ENCODE measurements around the gene SLC26A6.

SLC26A6 gene

GRCh38 chr3:48678056-48678455 lies 42.8 kb upstream of the SLC26A6 start:
- no peak for FAIRE-seq
- no peak for DNase-seq (ENCODE audit: insufficient read length, low spot score)
- TF ChIP-seq SPI1 (IDR thresholded peaks at IDR 0.05; ENCODE audit: low read depth, low read length) (no peak), POU2F2 (IDR thresholded peaks at IDR 0.05; ENCODE audit: low read depth, low read length) (no peak), POLR2AphosphoS5 (IDR thresholded peaks at IDR 0.05; ENCODE audit: low read depth, low read length) (no peak), TAF1 (IDR thresholded peaks at IDR 0.05; ENCODE audit: low read depth, low read length) (no peak), POLR2A (IDR thresholded peaks at IDR 0.05; ENCODE audit: low read depth, low read length) (no peak), PAX5 (IDR thresholded peaks at IDR 0.05; ENCODE audit: insufficient read depth, low read length, severe bottlenecking) (no peak)

DNA sequence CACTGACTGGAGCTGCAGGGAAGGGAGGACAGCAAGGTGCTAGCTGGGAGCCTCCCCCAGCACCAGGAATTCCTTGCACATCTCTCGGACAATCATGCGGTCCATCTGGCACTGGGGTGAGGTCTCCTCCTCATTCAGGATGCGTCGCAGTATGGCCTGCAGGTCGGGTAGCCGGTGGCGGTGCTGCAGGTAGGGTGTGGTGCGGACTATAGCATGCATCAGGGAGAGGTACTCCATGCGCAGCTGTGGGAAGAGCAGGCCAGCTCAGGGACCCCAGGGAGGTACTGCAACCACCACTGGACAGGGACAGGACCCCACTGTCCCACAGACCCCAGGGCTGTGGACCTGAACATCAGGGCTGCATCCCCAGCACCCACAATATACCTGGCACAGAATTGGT lies 39.2 kb upstream of the SLC26A6 start:
- DNase-seq (ENCODE audit: insufficient read length, low spot score) = no peak
- no peak for FAIRE-seq

DNA sequence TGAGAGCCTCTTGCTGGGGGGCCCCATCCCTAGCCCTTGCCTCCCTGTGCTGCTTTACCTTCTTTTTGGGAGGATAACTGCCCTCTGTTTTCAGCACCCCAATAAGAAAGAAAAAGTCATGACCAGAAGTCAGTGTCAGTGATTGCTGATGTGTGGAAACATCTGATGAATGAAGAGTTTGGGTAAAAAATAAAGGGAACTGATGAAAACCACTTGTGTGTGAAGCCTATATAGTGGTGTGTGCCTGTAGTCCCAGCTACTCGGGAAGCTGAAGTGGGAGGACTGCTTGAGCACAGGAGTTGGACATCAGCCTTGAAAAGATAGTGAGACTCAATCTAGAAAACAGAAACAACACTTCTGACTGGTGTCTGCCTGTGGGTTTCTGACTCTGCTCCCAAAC lies 37.3 kb upstream of the SLC26A6 start:
- TF ChIP-seq POU2F2 (IDR thresholded peaks at IDR 0.05; ENCODE audit: low read depth, low read length) (no peak), TAF1 (IDR thresholded peaks at IDR 0.05; ENCODE audit: low read depth, low read length) (no peak), SPI1 (IDR thresholded peaks at IDR 0.05; ENCODE audit: low read depth, low read length) (no peak), PAX5 (IDR thresholded peaks at IDR 0.05; ENCODE audit: insufficient read depth, low read length, severe bottlenecking) (no peak), POLR2AphosphoS5 (IDR thresholded peaks at IDR 0.05; ENCODE audit: low read depth, low read length) (no peak), POLR2A (IDR thresholded peaks at IDR 0.05; ENCODE audit: low read depth, low read length) (no peak)
- FAIRE-seq (no peak), DNase-seq (ENCODE audit: insufficient read length, low spot score) (no peak)

More for the DNA sequence above, 39.2 kb upstream of the SLC26A6 start:
- TF ChIP-seq POU2F2 (IDR thresholded peaks at IDR 0.05; ENCODE audit: low read depth, low read length) = no peak

DNA sequence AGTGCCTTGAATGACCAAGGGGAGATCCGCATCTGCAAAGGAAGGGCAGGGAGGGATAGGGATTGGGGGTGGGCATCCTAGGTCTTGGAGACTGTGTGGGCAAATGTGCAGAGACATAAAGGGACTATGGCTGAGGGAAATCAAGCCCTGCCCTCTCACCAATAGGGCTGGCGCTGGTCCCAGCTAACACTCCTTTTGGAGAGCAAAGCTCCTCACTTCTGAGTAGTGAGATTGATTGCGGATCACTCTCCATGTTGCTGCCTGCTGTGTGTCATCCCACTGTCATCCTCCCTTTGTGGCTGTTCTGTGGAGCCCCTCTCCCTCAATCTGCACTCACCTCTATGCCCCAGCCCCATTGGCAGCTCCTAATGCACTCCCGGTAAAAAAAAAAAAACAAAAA lies 29.7 kb upstream of the SLC26A6 start:
- no peak for DNase-seq (ENCODE audit: insufficient read length, low spot score)
- TF ChIP-seq PAX5 (IDR thresholded peaks at IDR 0.05; ENCODE audit: insufficient read depth, low read length, severe bottlenecking) (no peak), SPI1 (IDR thresholded peaks at IDR 0.05; ENCODE audit: low read depth, low read length) (no peak), POLR2A (IDR thresholded peaks at IDR 0.05; ENCODE audit: low read depth, low read length) (no peak), TAF1 (IDR thresholded peaks at IDR 0.05; ENCODE audit: low read depth, low read length) (no peak), POLR2AphosphoS5 (IDR thresholded peaks at IDR 0.05; ENCODE audit: low read depth, low read length) (no peak), POU2F2 (IDR thresholded peaks at IDR 0.05; ENCODE audit: low read depth, low read length) (no peak)
- FAIRE-seq = no peak

GRCh38 chr3:48664313-48664644 lies 29.0 kb upstream of the SLC26A6 start:
- TF ChIP-seq TAF1 (IDR thresholded peaks at IDR 0.05; ENCODE audit: low read depth, low read length) = no peak
- no peak for TF ChIP-seq SPI1 (IDR thresholded peaks at IDR 0.05; ENCODE audit: low read depth, low read length)
- TF ChIP-seq POLR2A (IDR thresholded peaks at IDR 0.05; ENCODE audit: low read depth, low read length) = no peak
- no peak for TF ChIP-seq POLR2AphosphoS5 (IDR thresholded peaks at IDR 0.05; ENCODE audit: low read depth, low read length)
- TF ChIP-seq POU2F2 (IDR thresholded peaks at IDR 0.05; ENCODE audit: low read depth, low read length) = no peak
- no peak for TF ChIP-seq PAX5 (IDR thresholded peaks at IDR 0.05; ENCODE audit: insufficient read depth, low read length, severe bottlenecking)
- FAIRE-seq = no peak
- DNase-seq (ENCODE audit: insufficient read length, low spot score) = no peak

- FAIRE-seq (peak; percentile 96), DNase-seq (ENCODE audit: insufficient read length, low spot score) (peak; percentile 98)
- TF ChIP-seq POLR2AphosphoS5 (IDR thresholded peaks at IDR 0.05; ENCODE audit: low read depth, low read length) = peak; percentile 21; the same call in 1 of the 2 replicates
- no peak for TF ChIP-seq PAX5 (IDR thresholded peaks at IDR 0.05; ENCODE audit: insufficient read depth, low read length, severe bottlenecking)
- no peak for TF ChIP-seq POLR2A (IDR thresholded peaks at IDR 0.05; ENCODE audit: low read depth, low read length)
- no peak for TF ChIP-seq TAF1 (IDR thresholded peaks at IDR 0.05; ENCODE audit: low read depth, low read length)
- TF ChIP-seq POU2F2 (IDR thresholded peaks at IDR 0.05; ENCODE audit: low read depth, low read length) = peak; percentile 20; the same call in 1 of the 2 replicates
- no peak for TF ChIP-seq SPI1 (IDR thresholded peaks at IDR 0.05; ENCODE audit: low read depth, low read length)
Observed at GRCh38 chr3:48663489-48664312, 28.4 kb upstream of the SLC26A6 start.

GRCh38 chr3:48662753-48663488 lies 27.7 kb upstream of the SLC26A6 start, which contains the start of gene CELSR3:
CELSR3 (minus strand) TSS chr3:48662886; CDS start chr3:48662634, 252 bp downstream.
- no peak for DNase-seq (ENCODE audit: insufficient read length, low spot score)
- FAIRE-seq = peak; percentile 88

DNA sequence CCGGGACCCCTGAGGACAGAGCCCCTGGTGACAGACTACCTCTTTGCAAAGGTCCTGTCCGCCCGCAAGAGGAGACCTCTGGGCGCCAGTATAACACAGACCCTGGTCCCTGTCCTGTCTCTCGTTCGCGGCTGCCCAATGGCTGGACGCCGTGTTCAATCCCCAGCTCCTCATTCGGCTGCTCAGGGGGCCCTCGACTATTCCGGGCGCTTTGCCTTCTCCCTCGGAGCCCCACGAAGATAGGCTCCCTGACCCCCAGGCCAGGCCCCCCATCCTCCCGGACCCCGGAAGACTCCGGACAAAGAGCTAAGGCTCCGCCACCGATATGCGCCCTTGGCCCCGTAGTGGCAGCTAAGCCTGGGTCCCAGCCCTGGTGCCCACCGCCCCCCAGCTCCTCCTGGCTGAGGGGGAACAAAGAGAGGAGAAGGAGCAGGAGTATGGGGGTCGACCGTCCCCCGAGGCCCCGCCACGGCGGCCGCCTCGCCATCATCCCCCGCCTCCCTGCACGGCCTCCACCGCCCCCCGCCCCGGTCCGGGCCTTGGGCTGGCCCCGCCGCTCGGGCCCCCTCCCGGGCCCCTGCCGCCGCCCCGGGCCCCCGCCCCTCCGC lies 27.0 kb upstream of the SLC26A6 start:
- TF ChIP-seq SPI1 (IDR thresholded peaks at IDR 0.05; ENCODE audit: low read depth, low read length) = no peak
- no peak for TF ChIP-seq TAF1 (IDR thresholded peaks at IDR 0.05; ENCODE audit: low read depth, low read length)
- no peak for DNase-seq (ENCODE audit: insufficient read length, low spot score)
- FAIRE-seq = no peak

More at GRCh38 chr3:48662753-48663488, 27.7 kb upstream of the SLC26A6 start, which contains the start of gene CELSR3:
- TF ChIP-seq PAX5 (IDR thresholded peaks at IDR 0.05; ENCODE audit: insufficient read depth, low read length, severe bottlenecking) (no peak), TAF1 (IDR thresholded peaks at IDR 0.05; ENCODE audit: low read depth, low read length) (no peak), SPI1 (IDR thresholded peaks at IDR 0.05; ENCODE audit: low read depth, low read length) (no peak), POU2F2 (IDR thresholded peaks at IDR 0.05; ENCODE audit: low read depth, low read length) (no peak), POLR2AphosphoS5 (IDR thresholded peaks at IDR 0.05; ENCODE audit: low read depth, low read length) (no peak), POLR2A (IDR thresholded peaks at IDR 0.05; ENCODE audit: low read depth, low read length) (no peak)

- peak; percentile 83 for DNase-seq (ENCODE audit: insufficient read length, low spot score)
- TF ChIP-seq PAX5 (IDR thresholded peaks at IDR 0.05; ENCODE audit: insufficient read depth, low read length, severe bottlenecking) = no peak
- no peak for TF ChIP-seq TAF1 (IDR thresholded peaks at IDR 0.05; ENCODE audit: low read depth, low read length)
- TF ChIP-seq SPI1 (IDR thresholded peaks at IDR 0.05; ENCODE audit: low read depth, low read length) = no peak
- no peak for TF ChIP-seq POLR2A (IDR thresholded peaks at IDR 0.05; ENCODE audit: low read depth, low read length)
- FAIRE-seq = peak; percentile 91
Observed at GRCh38 chr3:48661501-48662144, 26.4 kb upstream of the SLC26A6 start.
